GM03348 (cell line): ENCODE data around the gene MUC4.
"Not testable (repeated sequence)": the region's sequence is repeated elsewhere in the genome, so short reads cannot be mapped to it uniquely, and the experiment has no call there.

Experiments
- DNase-seq: peaks from one replicate; pipeline ENCODE4 v3.0.0; 2012; ENCODE audit warnings: low spot score

MUC4 gene

DNA sequence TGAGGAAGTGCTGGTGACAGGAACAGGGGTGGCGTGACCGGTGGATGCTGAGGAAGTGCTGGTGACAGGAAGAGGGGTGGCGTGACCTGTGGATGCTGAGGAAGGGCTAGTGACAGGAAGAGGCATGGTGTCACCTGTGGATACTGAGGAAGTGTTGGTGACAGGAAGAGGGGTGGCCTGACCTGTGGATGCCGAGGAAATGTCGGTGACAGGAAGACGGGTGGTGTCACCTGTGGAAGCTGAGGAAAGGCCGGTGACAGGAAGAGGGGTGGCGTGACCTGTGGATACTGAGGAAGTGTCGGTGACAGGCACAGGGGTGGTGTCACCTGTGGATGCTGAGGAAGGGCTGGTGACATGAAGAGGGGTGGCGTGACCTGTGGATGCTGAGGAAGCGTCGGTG is 30.5 kb downstream of the MUC4 start:
- DNase-seq = not testable (repeated sequence)

DNA sequence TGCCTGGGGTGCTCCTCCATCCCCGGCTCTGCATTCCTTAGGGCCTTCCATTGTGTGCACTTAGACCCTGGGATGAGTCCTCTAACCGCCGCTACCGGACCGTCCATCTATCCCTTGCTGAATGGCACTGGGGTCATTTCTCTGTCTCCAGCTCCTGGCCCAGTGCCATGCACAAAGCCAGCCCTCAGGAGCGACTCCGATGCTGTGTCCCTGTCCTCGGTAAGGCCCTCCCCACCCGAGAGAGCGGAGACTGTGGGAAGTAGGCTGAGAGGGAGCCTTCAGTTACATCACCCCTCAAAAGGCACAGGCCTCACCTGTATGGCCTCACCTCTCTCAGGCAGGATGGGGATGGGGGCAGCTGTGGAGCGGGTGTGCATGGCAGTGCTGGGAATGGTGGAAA is 33.8 kb downstream of the MUC4 start:
- no peak for DNase-seq

DNA sequence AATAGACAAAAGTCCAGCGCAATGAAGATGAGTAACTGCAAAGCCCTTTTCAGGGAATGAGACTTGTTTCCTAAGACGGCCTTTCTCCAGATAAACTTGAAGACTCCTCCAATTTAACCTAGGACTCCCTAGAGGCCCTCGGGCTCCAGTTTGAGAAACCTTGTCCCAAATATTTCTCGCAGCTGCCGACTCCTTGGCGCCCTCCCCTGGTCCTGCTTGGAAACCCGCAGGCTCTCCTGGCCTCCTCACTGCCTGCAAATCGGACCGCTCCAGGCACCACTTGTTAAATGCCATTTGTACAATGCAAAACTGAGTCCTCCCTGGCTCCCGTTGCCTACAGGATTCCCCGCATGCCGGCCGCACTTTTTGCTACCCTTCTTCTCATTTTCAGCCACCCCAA is 36.8 kb downstream of the MUC4 start:
- peak; percentile 61 for DNase-seq

DNA sequence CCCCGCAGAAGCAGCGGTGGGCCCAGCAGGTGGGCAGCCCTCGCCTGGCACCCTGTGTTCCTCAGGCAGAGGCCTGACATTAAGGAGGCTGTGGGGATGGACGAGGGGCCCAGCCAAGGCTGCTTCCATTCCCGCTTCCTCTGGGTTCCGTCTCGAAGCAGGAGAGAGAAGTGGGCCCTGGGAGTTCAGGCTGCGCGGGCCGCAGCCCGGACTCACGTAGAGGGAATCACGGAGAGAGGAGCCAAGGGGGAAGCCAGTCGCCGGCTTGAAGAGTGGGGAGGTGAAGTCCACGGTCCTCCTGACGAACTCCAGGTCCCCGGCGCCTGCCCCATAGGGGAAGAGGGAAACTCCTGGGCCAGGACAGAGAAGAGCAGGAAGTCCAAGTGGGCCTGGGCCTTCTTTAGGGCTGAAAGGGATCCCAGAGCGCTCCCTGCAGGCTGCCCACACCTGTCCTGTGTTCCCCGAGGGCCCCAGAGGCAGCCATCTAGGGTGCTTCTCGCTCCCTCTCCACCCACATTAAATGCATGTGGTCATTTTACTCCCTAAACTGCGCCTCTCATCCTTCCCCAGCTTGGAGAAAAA is 37.7 kb downstream of the MUC4 start:
- no peak for DNase-seq

DNA sequence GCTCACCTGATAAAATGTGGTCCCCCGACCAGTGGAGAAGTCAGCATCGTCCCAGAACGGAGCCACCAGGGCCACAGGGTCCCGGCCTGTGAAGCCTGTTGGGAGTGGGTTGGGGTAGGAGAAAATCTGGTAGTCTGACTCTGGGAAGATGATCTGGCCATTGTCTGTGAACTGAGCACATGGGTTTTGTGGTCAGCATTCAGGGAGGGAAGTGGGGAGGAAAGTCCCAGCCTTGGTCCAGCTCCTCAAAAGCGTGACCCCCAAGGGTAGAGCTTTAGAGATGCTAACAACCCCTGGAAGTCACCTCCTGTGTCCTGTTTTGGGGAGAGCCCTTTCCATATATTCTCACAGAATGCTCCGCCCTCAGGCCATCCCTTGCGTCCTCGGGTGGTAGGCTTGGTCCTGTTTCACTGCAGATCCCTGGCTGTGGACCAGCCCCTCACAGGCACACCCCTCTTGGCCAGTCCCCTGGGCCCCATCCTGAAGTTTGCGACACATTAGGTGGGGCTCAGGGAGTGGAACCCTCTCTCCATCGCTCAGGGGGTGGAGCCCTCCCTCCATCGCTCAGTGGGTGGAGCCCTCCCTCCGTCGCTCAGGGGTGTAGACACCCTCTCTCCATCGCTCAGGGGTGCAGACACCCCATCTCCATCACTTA is 40.0 kb downstream of the MUC4 start:
- no peak for DNase-seq

DNA sequence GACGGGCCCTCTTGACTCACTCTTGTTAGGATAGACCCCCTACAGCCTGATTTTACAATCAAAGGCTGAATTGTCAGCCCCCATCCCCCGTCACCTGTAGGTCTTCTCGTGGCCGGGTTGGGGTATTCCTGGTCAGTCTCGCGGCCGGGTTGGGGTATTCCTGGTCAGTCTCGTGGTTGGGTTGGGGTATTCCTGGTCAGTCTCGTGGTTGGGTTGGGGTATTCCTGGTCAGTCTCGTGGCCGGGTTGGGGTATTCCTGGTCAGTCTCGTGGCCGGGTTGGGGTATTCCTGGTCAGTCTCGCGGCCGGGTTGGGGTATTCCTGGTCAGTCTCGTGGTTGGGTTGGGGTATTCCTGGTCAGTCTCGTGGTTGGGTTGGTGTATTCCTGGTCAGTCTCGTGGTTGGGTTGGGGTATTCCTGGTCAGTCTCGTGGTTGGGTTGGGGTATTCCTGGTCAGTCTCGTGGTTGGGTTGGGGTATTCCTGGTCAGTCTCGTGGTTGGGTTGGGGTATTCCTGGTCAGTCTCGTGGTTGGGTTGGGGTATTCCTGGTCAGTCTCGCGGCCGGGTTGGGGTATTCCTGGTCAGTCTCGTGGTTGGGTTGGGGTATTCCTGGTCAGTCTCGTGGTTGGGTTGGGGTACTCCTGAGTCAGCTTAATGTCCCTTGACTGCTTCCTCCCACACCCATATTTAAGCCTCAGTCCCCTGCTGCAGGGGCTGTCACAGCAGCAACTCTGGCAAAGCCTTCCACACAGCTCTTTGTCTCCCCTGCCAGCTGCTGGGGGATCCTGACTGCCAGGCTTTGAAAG is 40.7 kb downstream of the MUC4 start:
- DNase-seq = not testable (repeated sequence)

DNA sequence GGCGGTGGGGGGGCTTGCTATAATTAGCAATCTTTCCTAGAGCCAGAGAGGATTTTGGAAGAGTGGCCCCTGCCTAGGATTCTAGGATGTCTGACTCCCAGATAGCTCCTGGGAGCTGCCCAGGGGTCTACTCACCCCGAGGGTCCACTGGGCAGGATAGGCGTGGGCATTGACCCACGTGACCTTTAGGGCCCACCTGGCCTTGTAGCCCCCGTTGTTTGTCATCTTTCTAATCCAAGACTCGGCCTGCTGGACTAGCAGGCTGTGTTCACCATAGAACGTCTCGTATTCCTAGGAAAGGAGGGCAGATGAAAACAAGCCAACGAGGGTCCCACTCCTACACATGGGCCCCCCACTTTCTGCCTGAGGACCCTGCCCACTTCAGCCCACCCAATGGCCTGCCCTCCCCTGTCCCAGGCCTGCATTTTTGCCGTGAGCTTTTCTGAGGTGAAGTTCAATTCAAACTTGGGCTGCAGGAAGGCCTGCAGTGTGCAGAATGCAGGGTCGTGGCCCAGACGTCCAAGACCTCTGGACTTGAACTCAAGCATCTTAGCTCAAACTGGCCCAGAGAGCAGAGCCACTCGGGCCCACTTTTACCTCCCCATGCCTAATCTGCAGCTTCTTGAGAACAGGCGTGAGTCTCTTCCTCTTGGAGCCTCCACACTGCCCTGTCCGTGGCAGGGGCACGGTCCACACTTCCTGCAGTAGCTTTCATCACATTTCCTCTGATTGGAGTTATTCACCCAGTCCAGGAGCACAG is 41.5 kb downstream of the MUC4 start:
- no peak for DNase-seq

DNA sequence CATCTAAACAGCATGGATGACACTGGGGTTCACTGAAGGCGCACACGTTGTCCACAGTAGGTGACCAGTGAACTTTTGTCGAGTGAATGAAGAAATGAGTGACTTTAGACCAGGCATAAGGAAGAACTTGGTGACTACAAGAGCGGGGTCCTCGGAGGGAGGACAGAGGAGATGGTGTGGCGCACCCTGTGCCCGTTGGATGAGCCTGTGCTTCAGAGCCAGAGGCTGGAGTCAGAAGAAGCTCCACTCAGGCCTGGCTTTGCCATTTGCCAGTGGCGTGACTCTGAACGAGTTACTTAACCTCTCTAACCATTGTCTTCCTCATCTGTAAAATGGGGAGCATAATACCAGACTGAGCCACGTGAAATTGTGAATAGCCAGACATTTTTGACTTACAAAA is 42.2 kb downstream of the MUC4 start:
- no peak for DNase-seq

DNA sequence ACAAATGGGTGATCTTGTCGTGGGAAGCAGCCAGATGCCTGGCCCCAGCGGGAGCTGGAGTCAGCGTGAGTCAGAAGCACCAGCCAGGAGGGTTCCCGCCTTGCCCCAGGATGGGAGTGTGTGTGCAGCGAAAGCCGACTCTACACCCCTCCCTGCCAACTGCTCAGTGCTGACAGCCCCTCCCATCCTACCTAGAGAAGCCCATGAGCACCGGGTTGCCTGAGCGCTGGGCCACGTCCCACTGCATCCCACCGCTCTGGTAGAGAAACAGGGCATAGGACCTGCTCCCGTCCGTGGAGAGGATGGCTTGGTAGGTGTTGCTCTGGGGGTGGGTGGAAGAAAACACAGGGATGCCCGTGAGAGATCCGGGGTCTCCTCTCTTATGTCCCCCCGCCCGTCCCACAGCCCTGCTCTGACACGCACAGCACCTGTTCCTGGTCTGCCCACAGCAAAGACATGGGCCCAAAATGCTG is 42.9 kb downstream of the MUC4 start:
- DNase-seq = peak; percentile 39

DNA sequence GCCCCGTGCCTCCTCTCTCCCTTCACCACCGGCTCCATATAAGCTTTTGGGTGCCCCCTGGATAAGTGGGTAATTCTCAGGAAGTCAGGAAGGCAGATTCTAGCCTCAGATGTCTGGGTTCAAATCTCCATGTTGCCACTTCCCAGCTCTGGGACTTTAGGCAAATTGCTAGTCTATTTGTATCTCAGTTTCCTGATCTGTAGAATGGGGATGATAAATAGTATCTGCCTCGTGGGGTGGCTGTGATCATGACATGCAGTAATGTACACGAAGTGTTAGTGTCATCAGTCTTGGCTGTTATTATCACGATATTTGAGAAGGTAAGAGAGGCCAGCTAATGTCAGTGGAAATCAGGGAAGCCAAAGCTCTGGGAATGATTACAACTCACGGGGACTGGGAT is 43.3 kb downstream of the MUC4 start:
- DNase-seq = no peak

DNA sequence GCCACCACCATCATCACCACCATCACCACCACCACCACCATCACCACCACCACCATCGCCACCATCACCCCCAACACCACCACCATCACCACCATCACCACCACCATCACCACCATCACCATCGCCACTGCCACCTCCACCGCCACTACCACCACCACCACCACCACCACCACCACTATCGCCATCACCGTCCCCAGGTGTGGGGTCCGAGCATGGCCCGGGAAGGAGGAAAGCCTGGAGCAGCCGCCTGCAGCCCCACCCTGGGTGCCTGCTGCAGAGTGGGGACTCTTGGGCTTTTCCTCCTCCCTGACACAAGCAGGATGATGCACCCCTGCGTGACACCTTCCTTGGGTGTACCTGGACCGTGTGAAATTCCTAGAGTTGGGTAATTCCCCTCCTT is 43.9 kb downstream of the MUC4 start:
- no peak for DNase-seq

DNA sequence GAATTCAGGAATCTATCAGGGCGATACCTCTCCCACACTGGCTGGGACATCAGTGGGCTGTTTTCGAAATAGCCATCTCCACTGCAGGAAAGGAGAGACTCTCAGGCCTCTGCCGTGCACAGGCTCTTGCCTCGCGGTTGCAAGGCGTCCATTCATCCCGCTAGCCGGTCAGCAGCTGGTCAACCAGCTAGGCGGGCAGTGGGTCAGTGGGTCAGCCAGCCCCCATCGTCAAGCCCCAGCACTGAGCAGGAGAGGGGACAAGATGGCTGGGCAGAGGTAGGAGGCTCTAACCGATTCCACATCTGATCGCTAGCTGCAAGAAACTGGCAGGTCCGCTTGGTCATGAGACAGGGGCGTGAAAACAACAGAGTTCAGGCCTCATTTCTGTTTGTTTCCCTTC is 45.1 kb downstream of the MUC4 start:
- no peak for DNase-seq

DNA sequence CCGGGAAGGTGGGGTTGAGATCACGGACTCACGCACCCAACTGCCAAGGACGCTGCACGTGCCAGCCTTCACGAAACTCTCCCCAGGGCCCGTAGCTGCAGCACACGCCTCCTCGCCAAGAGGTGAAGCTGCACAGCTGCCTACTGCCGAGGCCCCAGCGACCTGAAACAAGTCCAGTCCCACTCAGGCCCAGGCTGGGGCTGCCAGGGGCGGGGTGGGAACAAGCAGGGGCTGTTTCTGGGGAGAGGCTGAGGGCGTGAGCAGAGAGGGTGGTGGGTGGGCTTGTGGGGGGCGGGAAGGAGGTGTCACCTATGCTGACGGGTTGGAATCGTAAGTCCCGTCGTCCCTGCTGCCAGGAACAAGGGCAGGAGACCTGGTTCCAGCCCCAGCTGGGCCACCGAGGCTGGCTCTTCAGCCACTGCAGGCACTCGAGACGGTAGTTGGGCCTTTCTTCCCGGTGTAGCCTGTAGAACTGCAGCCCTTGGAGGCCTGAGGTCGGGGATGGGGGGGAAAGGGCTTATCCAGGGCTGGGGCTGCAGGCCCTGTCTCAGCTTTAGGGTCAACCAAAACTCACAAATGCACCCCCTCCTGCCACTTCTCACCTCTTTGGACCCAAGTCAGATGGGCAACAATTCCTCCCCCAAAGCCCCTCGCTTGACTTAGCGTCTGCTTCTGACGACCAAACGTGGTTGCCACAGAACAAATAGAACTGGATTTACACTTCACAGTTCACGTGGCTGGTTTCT is 46.6 kb downstream of the MUC4 start:
- DNase-seq = no peak

DNA sequence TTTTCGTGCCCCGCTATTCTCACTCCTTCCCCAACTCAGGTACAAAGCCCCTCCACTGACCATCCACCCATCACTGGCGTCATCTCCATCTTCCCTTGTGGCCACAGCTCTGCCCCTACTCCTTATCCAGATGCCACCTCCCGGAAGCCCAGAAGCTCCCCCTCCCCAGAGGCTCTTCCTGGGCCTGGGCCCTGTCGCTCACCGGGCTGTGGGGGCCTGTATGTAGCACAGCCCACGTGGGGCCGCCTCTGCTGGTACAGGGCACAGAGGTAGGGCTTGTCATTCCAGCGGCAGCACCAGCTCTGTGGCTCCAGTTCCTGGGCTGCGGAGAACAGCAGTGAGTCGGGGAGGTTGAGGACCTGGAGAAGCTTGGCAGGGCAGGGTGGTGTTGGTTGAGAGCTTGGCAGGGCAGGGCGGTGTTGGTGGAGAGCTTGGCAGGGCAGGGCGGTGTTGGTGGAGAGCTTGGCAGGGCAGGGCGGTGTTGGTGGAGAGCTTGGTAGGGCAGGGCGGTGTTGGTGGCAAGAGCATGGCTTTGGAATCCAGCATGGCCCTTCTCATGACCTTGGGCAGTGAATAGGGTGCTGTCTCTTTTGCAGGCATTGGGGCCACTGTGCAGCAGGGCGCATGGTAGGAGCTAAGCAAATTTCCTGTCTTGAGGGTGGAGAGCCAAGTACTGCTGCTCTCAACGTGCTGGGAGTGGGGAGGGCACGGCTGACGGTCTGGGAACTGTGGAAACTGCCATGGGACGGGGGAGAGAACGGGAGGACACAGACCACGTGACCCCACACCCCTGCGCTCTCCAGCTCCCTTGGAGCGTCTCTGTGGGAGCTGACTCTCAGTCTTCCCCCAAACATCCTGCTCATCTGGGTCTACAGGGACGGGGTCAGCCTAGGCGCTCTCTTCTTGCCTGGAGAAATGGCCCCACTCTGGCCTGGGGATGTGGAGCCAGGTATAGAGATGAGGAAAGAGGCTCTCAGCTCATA is 47.6 kb downstream of the MUC4 start:
- DNase-seq = no peak

DNA sequence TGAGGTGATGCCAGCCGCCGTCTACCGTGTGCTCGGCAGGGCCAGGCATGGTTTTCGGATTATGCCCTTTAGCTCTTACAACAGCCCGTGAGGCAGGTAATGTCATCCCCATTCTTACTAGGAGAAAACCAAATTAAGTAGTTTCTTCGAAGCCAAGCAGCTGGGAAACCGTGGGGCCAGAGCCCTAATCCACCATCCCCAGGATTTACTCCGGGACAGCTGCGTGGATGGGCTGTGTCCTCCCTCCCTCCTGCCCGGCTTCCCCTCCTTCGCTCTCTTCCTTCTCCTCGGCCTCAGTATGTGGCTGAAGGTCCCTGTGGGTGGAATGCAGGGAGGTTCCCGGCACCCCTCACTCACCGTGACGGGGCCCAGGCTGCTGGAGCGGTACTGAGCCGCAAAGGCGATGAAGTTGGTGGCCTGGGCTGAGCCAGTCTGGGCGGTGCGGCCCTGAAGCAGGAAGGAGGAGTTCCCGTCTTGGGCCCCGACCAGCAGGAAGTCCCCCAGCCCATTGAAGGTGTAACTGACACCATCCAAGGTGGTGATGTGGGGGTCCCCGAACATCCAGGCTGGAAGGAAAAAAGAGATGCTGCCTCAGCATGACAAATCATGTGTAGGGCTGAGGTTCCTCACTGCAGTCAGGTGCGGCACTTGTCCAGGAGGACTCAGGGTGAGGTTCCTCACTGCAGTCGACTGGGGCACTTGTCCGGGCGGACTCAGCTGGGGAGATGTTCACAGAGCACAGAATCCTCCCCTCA is 48.5 kb downstream of the MUC4 start:
- DNase-seq = no peak

DNA sequence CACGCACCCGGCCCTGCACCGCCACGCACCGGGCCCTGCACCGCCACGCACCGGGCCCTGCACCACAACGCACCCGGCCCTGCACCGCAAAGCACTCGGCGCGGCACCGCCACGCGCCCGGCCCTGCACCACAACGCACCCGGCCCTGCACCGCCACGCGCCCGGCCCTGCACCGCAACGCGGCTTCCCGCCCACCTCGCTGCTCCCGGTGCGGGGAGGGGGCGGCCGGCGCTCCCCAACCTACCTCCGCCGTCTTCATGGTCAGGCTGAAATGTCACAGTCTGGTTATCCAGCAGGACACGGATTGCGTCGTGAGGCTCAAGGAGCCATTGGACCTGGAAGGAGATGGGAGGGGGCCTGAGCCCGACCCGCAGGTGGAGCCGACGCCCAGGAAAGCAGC is 49.1 kb downstream of the MUC4 start:
- DNase-seq = no peak

DNA sequence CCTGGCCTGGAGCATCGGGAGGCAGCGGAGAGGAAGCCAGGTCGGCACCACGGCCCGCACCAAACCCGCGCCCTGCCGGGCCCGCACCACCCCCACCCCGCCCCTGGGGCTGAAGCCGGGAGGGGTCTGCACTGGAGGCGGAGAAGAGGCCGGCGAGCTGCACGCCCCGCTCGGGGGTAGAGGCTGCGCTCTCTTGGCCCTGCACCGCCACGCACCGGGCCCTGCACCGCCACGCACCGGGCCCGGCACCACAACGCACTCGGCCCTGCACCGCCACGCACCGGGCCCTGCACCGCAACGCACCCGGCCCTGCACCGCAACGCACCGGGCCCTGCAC is 49.5 kb downstream of the MUC4 start:
- no peak for DNase-seq

DNA sequence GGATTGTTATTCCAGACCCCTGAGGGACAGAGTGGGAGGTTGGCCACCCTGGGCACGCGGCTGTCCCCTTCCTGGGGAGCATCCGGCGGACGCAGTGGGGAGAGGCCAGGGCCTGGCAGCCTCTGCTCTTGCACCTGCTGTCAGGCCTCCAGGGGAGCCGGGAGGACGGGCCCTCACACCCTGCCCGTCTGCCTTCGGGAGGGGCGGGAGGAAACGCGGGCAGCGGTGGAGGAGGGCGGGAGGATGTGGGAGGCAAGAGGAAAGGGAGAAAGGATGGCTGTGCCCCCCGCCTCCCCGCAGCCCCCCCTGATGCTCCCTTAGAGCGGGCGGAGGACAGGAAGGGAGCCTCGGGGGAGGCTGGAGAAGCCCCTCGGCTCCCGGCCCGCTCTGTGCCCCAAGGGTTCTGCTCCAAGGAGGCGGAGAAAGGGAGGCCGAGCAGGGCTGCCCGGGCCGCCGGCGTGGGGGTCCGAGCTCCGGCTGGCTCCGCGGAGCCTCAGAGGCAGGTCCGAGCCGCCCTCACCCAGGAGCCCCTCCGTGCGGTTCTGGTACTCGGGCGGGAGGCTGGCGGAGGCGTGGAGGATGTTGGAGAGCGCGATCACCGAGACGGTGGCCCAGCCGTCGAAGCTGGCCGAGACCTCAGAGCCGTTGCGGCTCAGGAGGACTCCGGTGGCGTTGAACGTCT is 50.0 kb downstream of the MUC4 start:
- DNase-seq = no peak

DNA sequence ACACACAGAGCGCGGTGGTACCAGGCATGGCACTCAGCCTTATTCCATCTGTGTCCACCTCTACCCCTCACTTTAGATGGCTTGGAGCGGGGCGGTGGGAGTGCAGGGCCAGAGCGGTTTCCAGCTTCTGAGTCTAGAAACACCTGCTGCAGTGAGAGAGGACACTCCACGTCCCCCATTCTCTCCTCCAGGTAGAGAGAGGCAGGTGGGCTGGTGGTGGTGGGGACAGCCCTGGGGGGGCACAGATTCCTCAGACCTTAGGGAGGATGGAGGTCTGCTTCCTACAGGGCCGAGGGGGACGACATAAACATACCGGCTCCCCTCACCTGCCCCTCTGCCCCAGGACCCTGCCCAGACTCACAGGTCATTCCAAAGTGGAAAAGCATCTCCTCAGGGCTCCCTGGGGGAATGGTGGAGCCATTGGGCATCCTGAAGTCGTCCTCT is 50.6 kb downstream of the MUC4 start:
- no peak for DNase-seq
